K562 (cell line): Measurements from ENCODE around the gene PDE8A. TPM values are rescaled to one million over a fixed set of nuclear protein-coding genes. Genes with fewer than 3 reads are reported as not detected.

Experiments
- ATAC-seq: fragments of 200-7000 bp; cut with Tn5 transposase; 3 replicates; pipeline ENCODE4 v1.9.1; 2020; ENCODE audit warnings: moderate library complexity
- BruUV-seq: library from RNA; stranded (reverse); fragments of 400-500 nt; replicated peaks from 2 replicates; lab custom pipeline; 2021; lab: Mats Ljungman, UMichigan
- CTCF ChIA-PET: fragments of 300-600 bp; formaldehyde crosslinking; extraction: SDS; loops from one replicate; lab custom pipeline; 2021; ENCODE audit warnings: low intra/inter-chr PET ratio; lab: Yijun Ruan, JAX
- POLR2A ChIA-PET: fragments of 300-600, 350-650 bp; sonication (Branson Sonifier 250); formaldehyde crosslinking; extraction: SDS; loops from one replicate; lab custom pipeline; 2021; ENCODE audit warnings: antibody characterized with exemption, inconsistent platforms; lab: Yijun Ruan, JAX
- DNase-seq, 4 experiments: peaks; one replicate each; pipeline versions ENCODE4 v3.0.0 to v3.0.0-alpha.2; 2011 to 2018; ENCODE audit warnings: low spot score in 3 of 4, mixed read lengths in 3 of 4; ENCODE audit errors: extremely low read depth in 1 of 4
- FAIRE-seq: peaks from 2 replicates; lab custom pipeline; 2011; peaks lifted over from hg19 to GRCh38; lab: Jason Lieb, UNC
- H2AFZ ChIP-seq: 2 replicates; pipeline ENCODE4 v1.6.0; 2011; ENCODE audit warnings: low read depth, low read length, control low read depth, inconsistent platforms
- H3K27ac ChIP-seq: fragments of 200-600 bp; 3 replicates; pipeline ENCODE4 v1.8.0; 2011; ENCODE audit warnings: low read depth, mild to moderate bottlenecking, control low read depth, inconsistent platforms, low read length, moderate library complexity, mixed read lengths; ENCODE audit errors: extremely low read depth
- H3K27me3 ChIP-seq, 2 experiments: fragments of 300-600 bp in 1 of 2; 2 replicates in 1 of 2; 3 replicates in 1 of 2; pipeline versions ENCODE4 v1.6.0 to v1.8.0; 2011; ENCODE audit warnings: inconsistent platforms in 2 of 2, low read length in 2 of 2, mild to moderate bottlenecking in 1 of 2, mixed read lengths in 1 of 2, moderate library complexity in 1 of 2; ENCODE audit not compliant: control insufficient read depth in 2 of 2, insufficient read depth in 2 of 2
- H3K36me3 ChIP-seq: fragments of 300-600 bp; 3 replicates; pipeline ENCODE4 v1.8.0; 2011; ENCODE audit warnings: mild to moderate bottlenecking, low read length, inconsistent platforms; ENCODE audit not compliant: control insufficient read depth, insufficient read depth
- H3K4me1 ChIP-seq, 2 experiments: fragments of 200-600 bp in 1 of 2; replicated peaks in 1 of 2; 2 replicates in 1 of 2; 3 replicates in 1 of 2; pipeline versions ENCODE4 v1.5.1 to v1.8.0; 2011; ENCODE audit warnings: inconsistent platforms in 2 of 2, low read length in 2 of 2, mild to moderate bottlenecking in 1 of 2, mixed read lengths in 1 of 2, moderate library complexity in 1 of 2; ENCODE audit not compliant: control insufficient read depth in 2 of 2, insufficient read depth in 2 of 2
- H3K4me2 ChIP-seq: 2 replicates; pipeline ENCODE4 v1.6.1; 2011; ENCODE audit warnings: low read length, control low read depth, inconsistent platforms, mixed read lengths; ENCODE audit not compliant: insufficient read depth
- H3K4me3 ChIP-seq: fragments of 200-600 bp; sonication (generic), shearing (Covaris generic); 2 replicates; pipeline ENCODE4 v1.5.1; 2016; ENCODE audit warnings: control low read depth, inconsistent platforms
- H3K79me2 ChIP-seq: fragments of 200-600 bp; 3 replicates; pipeline ENCODE4 v1.8.0; 2011; ENCODE audit warnings: low read length, inconsistent platforms; ENCODE audit not compliant: control insufficient read depth, insufficient read depth
- H3K9ac ChIP-seq, 2 experiments: 2 replicates each; pipeline versions ENCODE4 v1.6.0 to v1.6.1; 2011; ENCODE audit warnings: low read depth in 2 of 2, low read length in 2 of 2, control low read depth in 1 of 2, inconsistent platforms in 1 of 2, mild to moderate bottlenecking in 1 of 2, mixed read lengths in 1 of 2; ENCODE audit not compliant: insufficient read depth in 1 of 2
- H3K9me1 ChIP-seq: one replicate; pipeline ENCODE4 v1.6.0; 2011; ENCODE audit warnings: inconsistent platforms, mild to moderate bottlenecking, low read length, moderate library complexity; ENCODE audit not compliant: control insufficient read depth, insufficient read depth
- H3K9me3 ChIP-seq: replicated peaks from 2 replicates; pipeline ENCODE4 v1.5.1; 2011; ENCODE audit warnings: low read depth, low read length, inconsistent platforms; ENCODE audit not compliant: control insufficient read depth, insufficient read depth
- H4K20me1 ChIP-seq: replicated peaks from 2 replicates; pipeline ENCODE4 v1.6.1; 2011; ENCODE audit warnings: low read length, inconsistent platforms, mixed read lengths; ENCODE audit not compliant: control insufficient read depth, insufficient read depth
- ZFP91 ChIP-seq: sonication (generic); formaldehyde crosslinking; IDR thresholded peaks from 2 replicates; pipeline ENCODE4 v1.8.0; 2022; ENCODE audit warnings: mild to moderate bottlenecking, missing genetic modification reagents
- ZNF512 ChIP-seq: IDR thresholded peaks from 2 replicates; pipeline ENCODE4 v1.6.1; 2016; ENCODE audit warnings: missing genetic modification characterization, missing compliant biosample characterization
- WGBS: fragments of 100-300 bp; shearing (Covaris generic); methylation state at CpG from one replicate; pipeline ENCODE4 v1.1.6; 2016; ENCODE audit warnings: low coverage, mixed read lengths; ENCODE audit not compliant: insufficient coverage; ENCODE audit errors: missing lambda C conversion rate; 5-methylcytosine and 5-hydroxymethylcytosine counted together
- in situ Hi-C: fragments of 300-500 bp; cut with MboI; formaldehyde crosslinking; loops from 4 replicates; pipeline ENCODE4 v1.15.0; 2018; ENCODE audit warnings: inconsistent platforms, mixed read lengths
- intact Hi-C: fragments of 100-400 bp; cut with micrococcal nuclease; formaldehyde crosslinking; loops from 2 replicates; pipeline ENCODE4 v1.14.2; 2022
- polyA plus RNA-seq, 8 experiments: library from polyadenylated mRNA; depleted of rRNA in 4 of 8; stranded (reverse) in 5 of 8; unstranded in 3 of 8; fragments of >200 nt; fragmentation: Nextera tagmentation in 2 of 8; fragmentation: Illumina TruSeq in 1 of 8; extraction: Ambion mirVana in 2 of 8; extraction: Trizol in 1 of 8; gene quantifications; 2 replicates each; pipeline versions ENCODE4 v1.2.1 to v1.2.3, GENCODE V29; 2011 to 2014; ENCODE audit warnings: inconsistent platforms in 1 of 8, missing spikeins in 1 of 8
- total RNA-seq, 7 experiments: library from RNA; depleted of rRNA in 6 of 7; stranded (reverse); fragments of >200 nt in 6 of 7; fragmentation: Illumina TruSeq in 2 of 7; extraction: Trizol in 2 of 7; gene quantifications; 2 replicates each; pipeline versions ENCODE4 v1.2.1 to v1.2.3, GENCODE V29; 2011 to 2021; ENCODE audit warnings: low replicate concordance in 1 of 7

PDE8A gene
- total and polyA plus RNA-seq, 9 of the 15 experiments (the other 6 are each of a cell fraction or from before 2014, with no cell fraction given): 5.9 to 40.3 (median 19.8) TPM

DNA sequence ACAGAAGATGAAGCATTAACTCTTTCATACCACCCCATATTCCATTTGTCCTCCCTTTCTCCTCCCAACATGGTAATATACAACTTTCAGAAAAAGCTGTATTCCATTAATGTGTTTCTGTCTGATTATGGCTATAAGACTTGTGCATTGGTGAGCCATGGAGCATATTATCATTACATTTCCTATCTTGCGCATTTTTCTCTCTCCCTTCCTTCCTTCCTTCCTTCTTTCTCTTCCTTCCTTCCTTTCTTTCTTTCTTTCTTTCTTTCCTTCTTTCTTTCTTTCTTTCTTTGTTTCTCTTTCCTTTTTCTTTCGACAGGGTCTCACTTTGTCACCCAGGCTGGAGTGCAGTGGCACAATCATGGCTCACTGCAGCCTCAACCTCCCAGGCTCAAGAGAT, 25.5 kb upstream of the PDE8A start:
- in situ Hi-C loops (no loop called here), intact Hi-C loops (no loop called here)
- no peaks in the 10 kb centered on the region for H3K9me1 ChIP-seq
- H3K27me3 ChIP-seq: no peaks in the 10 kb centered on the region
- ATAC-seq: no peak
- H3K4me1 ChIP-seq: peaks cover 48 to 53% of the 10 kb centered on the region in 2 experiments
- WGBS: 83% methylated on average over 2 of the region's 2 CpGs
- ChIA-PET POLR2A (interaction anchor here (0.6 kb wide), 1 partner anchor 80 kb away, joined by 3 read pairs; no protein-coding TSS in a partner anchor), CTCF (interaction anchor here (0.7 kb wide), 1 partner anchor 49 kb away, joined by 3 read pairs; no protein-coding TSS in a partner anchor)
- no peaks in the 10 kb centered on the region for H3K36me3 ChIP-seq
- FAIRE-seq: no peak
- no peaks in the 10 kb centered on the region for H3K9me3 ChIP-seq
- H2AFZ ChIP-seq: peak overlapping the region; percentile 87; the same call in 1 of the 2 replicates
- BruUV-seq: no TSS peak
- H3K9ac ChIP-seq: no peak overlapping the region
- DNase-seq: no peak
- no peak for TF ChIP-seq ZFP91 (CRISPR knock-in tag)
- TF ChIP-seq ZNF512 (tag): peak; percentile 66
- no peak overlapping the region for H3K27ac ChIP-seq
- no peak overlapping the region; the same call in 1 of the 2 replicates for H3K4me2 ChIP-seq
- no peaks in the 10 kb centered on the region for H4K20me1 ChIP-seq
- no peaks in the 10 kb centered on the region for H3K79me2 ChIP-seq
- no peak overlapping the region for H3K4me3 ChIP-seq
